Measurements from ENCODE around the gene TDRD12. TPM values are rescaled to one million over a fixed set of nuclear protein-coding genes. Genes with fewer than 3 reads are reported as not detected.
"Not testable (repeated sequence)": the region's sequence is repeated elsewhere in the genome, so short reads cannot be mapped to it uniquely, and the experiment has no call there.

The TDRD12 gene
- total RNA-seq, 4 donors from 2014 or later: 2.0 to 5.7 TPM; not detected in 2

GRCh38 chr19:32843716-32844245, 124.2 kb downstream of the TDRD12 start:
- intact Hi-C loops (cut with DNase I; ENCODE audit: low total_unique reads): no loop called here
- TF ChIP-seq CTCF (IDR thresholded peaks at IDR 0.05) (no peak), POLR2A (IDR thresholded peaks at IDR 0.05) (no peak)
- Histone ChIP-seq H3K9me3 (no peaks in the 10 kb centered on the region), H3K4me1 (no peaks in the 10 kb centered on the region), H3K4me3 (no peak overlapping the region), H3K27me3 (no peaks in the 10 kb centered on the region), H3K36me3 (no peaks in the 10 kb centered on the region), H3K27ac (no peak overlapping the region)
- no peak for DNase-seq

DNA sequence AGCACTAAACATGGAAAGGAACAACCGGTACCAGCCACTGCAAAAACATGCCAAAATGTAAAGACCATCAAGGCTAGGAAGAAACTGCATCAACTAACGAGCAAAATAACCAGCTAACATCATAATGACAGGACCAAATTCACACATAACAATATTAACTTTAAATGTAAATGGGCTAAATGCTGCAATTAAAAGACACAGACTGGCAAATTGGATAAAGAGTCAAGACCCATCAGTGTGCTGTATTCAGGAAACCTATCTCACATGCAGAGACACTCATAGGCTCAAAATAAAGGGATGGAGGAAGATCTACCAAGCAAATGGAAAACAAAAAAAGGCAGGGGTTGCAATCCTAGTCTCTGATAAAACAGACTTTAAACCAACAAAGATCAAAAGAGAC, 128.5 kb downstream of the TDRD12 start:
- H3K36me3 ChIP-seq; intact Hi-C loops (cut with DNase I; ENCODE audit: low total_unique reads); H3K4me3 ChIP-seq; H3K27ac ChIP-seq; H3K27me3 ChIP-seq; H3K4me1 ChIP-seq; H3K9me3 ChIP-seq; DNase-seq: not testable (repeated sequence)

GRCh38 chr19:32852216-32852615, 132.6 kb downstream of the TDRD12 start:
- Histone ChIP-seq H3K36me3 (no peaks in the 10 kb centered on the region), H3K4me3 (no peak overlapping the region), H3K27ac (no peak overlapping the region), H3K27me3 (no peaks in the 10 kb centered on the region), H3K9me3 (no peaks in the 10 kb centered on the region), H3K4me1 (no peaks in the 10 kb centered on the region)
- DNase-seq: no peak
- intact Hi-C loops (cut with DNase I; ENCODE audit: low total_unique reads): no loop called here
- TF ChIP-seq POLR2A (IDR thresholded peaks at IDR 0.05) (no peak), CTCF (IDR thresholded peaks at IDR 0.05) (no peak)

GRCh38 chr19:32856818-32857217, 137.3 kb downstream of the TDRD12 start:
- H3K4me3 ChIP-seq; H3K4me1 ChIP-seq; H3K9me3 ChIP-seq; H3K36me3 ChIP-seq; DNase-seq; H3K27ac ChIP-seq; intact Hi-C loops (cut with DNase I; ENCODE audit: low total_unique reads); H3K27me3 ChIP-seq: not testable (repeated sequence)

DNA sequence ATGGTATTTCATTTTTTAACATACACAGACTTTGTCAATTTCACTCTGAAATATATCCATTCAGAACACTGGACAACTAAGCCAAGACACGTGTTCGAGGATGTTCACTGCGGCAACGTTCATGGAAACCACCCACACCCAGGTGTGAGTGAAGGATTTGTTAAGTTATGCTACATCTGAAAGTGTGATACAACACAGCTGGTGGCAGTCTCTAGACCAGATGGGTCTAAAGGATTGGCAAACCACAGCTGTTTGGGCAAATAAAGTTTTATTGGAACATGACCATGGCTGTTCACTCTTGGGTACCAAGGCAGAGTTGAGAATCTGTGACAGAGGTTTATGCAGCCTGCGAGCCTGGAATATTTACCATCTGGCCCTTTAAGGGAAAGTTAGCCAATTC, 138.0 kb downstream of the TDRD12 start:
- H3K36me3 ChIP-seq: no peaks in the 10 kb centered on the region
- TF ChIP-seq CTCF (IDR thresholded peaks at IDR 0.05) (no peak), POLR2A (IDR thresholded peaks at IDR 0.05) (no peak)
- no peak overlapping the region for H3K4me3 ChIP-seq
- no peaks in the 10 kb centered on the region for H3K27me3 ChIP-seq
- no peaks in the 10 kb centered on the region for H3K9me3 ChIP-seq
- no peak overlapping the region for H3K27ac ChIP-seq
- intact Hi-C loops (cut with DNase I; ENCODE audit: low total_unique reads): no loop called here
- DNase-seq: no peak
- H3K4me1 ChIP-seq: no peaks in the 10 kb centered on the region

DNA sequence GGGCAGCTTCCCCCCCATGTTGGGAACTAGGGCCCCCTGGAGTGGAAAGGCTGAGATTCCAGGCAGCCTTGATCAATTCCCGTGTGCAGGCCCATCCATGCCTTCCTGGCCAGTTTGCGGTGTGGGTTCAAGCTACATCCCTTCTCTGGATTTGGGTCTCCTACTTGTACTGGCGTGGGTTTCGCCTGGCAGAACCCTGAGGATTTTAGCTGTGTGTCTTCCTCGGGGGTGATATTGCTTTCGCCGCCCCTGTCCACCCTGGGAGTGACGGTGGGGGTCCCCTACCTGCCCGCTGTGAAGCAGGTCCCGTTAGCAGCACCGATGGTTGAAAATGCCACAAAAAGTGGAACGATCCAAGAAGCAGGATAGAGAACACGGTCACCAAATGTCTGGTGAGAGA, 138.6 kb downstream of the TDRD12 start:
- no peaks in the 10 kb centered on the region for H3K36me3 ChIP-seq
- H3K9me3 ChIP-seq: no peaks in the 10 kb centered on the region
- H3K4me3 ChIP-seq: no peak overlapping the region
- intact Hi-C loops (cut with DNase I; ENCODE audit: low total_unique reads): no loop called here
- H3K4me1 ChIP-seq: no peaks in the 10 kb centered on the region
- H3K27me3 ChIP-seq: no peaks in the 10 kb centered on the region
- H3K27ac ChIP-seq: no peak overlapping the region
- no peak for DNase-seq
- no peak for TF ChIP-seq CTCF (IDR thresholded peaks at IDR 0.05)
- no peak for TF ChIP-seq POLR2A (IDR thresholded peaks at IDR 0.05)
